Stimulated activated naive CD8-positive, alpha-beta T cell treated with anti-CD3 and anti-CD28 coated beads, Interleukin-15, Interleukin-2, amounts not matched to agents 100 ng/mL and 50 ng/mL, for 24 hours (primary cell): ENCODE data around the gene EP400.

ENCODE experiments used
- H3K27ac Mint-ChIP-seq: one replicate; pipeline ENCODE4 v1.8.0; 2021; ENCODE audit warnings: mild to moderate bottlenecking, mixed read lengths
- H3K27me3 Mint-ChIP-seq: one replicate; pipeline ENCODE4 v1.8.0; 2021; ENCODE audit warnings: mixed read lengths
- H3K36me3 Mint-ChIP-seq: one replicate; pipeline ENCODE4 v1.8.0; 2021; ENCODE audit warnings: low read depth, mixed read lengths
- H3K4me1 Mint-ChIP-seq: one replicate; pipeline ENCODE4 v1.8.0; 2021; ENCODE audit warnings: low read depth, mixed read lengths
- H3K4me3 Mint-ChIP-seq: one replicate; pipeline ENCODE4 v1.8.0; 2021; ENCODE audit warnings: mild to moderate bottlenecking, mixed read lengths
- H3K9me3 Mint-ChIP-seq: one replicate; pipeline ENCODE4 v1.8.0; 2021; ENCODE audit warnings: mixed read lengths

EP400 gene

DNA sequence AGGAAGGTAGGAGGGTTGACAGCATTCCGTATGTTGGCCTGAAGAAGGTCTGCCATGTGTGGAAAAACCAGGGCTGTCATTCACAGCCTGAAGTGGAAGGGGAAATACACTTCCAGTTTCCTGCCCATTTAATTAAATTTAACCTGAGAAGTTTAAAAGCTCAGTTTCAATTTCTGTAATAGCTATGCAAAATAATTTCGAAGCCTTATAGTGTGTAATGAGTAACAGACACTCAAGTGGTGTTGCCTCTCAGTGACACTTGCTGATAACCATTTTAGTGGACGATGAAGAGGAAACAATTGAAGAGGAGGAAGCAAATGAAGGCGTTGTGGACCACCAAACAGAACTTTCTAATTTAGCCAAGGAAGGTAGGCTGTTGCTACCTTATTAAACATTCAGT lies 44.8 kb downstream of the EP400 start:
- no peaks in the 10 kb centered on the region for H3K27me3 Mint-ChIP-seq
- H3K4me1 Mint-ChIP-seq = no peaks in the 10 kb centered on the region
- H3K4me3 Mint-ChIP-seq = no peak overlapping the region
- peaks cover 64% of the 10 kb centered on the region for H3K36me3 Mint-ChIP-seq
- no peak overlapping the region for H3K27ac Mint-ChIP-seq
- H3K9me3 Mint-ChIP-seq = no peaks in the 10 kb centered on the region

DNA sequence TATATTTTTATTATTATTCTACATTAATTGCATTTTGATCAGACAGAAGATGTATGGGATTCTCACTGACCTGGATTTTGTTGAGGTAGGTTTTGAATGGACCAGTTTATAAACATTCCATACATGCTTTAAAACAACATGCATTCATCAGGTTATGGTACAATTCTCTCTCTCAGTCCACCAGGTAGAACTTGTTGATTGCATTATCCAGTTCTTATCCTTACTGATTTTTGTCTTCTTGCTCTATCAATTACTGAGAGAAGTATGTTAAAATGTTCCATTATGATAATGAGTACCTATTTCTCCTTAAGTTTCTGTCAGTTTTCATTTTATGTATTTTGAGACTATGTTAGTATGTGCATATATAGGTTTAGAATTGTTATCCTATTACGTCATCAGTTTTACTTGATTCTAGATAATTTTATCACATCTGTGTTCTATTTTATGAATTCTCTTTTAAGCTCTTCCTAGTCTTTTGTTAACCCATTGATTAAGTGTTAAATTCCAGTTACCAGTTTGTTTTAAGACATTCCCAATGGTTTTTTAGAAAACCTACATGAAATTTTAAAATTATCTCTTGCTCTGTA lies 50.6 kb downstream of the EP400 start:
- H3K4me3 Mint-ChIP-seq = no peak overlapping the region
- no peaks in the 10 kb centered on the region for H3K4me1 Mint-ChIP-seq
- no peaks in the 10 kb centered on the region for H3K9me3 Mint-ChIP-seq
- no peaks in the 10 kb centered on the region for H3K27me3 Mint-ChIP-seq
- peaks cover 50% of the 10 kb centered on the region for H3K36me3 Mint-ChIP-seq
- no peak overlapping the region for H3K27ac Mint-ChIP-seq

DNA sequence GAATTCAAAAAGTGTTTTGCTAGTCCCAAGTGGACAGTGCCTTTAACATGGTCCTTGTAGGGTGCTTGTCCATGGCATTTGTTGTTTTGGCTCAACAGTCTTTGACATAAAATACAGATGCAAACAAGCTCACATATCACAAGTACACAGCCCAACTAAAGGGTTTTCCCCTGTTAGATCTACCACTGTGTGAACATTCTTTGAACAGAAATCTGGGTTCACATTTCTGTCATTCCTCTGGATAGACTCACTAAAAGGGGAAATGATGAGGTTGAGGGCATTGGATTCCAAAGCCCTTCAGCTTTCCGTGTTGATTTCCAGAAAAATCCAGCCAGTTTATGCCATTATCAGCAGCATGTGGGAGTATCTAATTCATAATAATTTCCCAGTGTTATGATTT lies 54.1 kb downstream of the EP400 start:
- Mint-ChIP-seq H3K27me3 (no peaks in the 10 kb centered on the region), H3K36me3 (peaks cover 64% of the 10 kb centered on the region), H3K27ac (no peak overlapping the region), H3K9me3 (no peaks in the 10 kb centered on the region), H3K4me3 (no peak overlapping the region), H3K4me1 (no peaks in the 10 kb centered on the region)

DNA sequence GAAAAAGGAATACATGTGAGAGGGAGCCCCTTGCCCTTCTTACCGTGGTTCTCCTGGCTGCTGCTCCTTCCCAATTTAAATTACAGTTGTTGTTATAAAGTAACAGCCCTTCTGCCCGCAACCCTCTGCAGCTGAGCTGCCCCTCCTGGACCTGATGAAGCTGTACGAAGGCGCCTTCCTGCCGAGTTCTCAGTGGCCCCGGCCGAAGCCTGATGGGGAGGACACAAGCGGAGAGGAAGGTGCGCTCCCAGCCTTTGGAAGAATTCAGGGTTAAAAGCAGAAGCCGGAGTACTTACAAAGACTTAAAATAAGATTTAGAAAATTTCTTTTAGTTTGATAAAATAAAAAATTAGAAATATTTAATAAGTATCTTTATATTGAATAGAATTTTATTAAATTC lies 55.2 kb downstream of the EP400 start:
- Mint-ChIP-seq H3K9me3 (no peaks in the 10 kb centered on the region), H3K27ac (no peak overlapping the region), H3K4me1 (no peaks in the 10 kb centered on the region), H3K4me3 (no peak overlapping the region), H3K36me3 (peaks cover 61% of the 10 kb centered on the region), H3K27me3 (no peaks in the 10 kb centered on the region)

DNA sequence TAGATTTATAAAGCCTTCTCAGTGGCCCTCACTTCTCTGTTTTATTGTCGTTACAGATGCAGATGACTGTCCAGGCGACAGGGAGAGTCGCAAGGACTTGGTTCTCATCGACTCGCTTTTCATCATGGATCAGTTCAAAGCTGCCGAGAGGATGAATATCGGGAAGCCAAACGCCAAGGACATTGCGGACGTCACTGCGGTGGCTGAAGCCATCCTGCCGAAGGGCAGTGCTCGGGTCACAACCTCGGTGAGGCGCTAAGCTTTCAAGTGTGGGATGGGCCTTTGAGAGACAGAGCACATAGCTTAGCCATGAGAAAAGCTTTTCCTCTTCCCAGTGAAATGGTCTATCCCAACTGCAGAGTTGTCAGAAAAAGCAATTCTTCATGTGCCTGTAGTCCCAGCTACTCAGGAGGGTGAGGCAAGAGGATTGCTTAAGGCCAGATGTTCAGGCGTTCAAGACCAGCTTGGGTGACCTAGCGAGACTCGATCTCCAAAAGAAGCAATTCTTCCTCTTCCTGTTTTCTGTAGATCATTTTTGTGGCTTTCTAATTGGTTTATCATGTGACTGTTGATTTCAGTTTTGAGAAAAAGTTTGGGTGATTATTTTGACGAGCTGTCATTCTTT lies 56.4 kb downstream of the EP400 start:
- H3K27ac Mint-ChIP-seq = no peak overlapping the region
- H3K36me3 Mint-ChIP-seq = peaks cover 62% of the 10 kb centered on the region
- no peaks in the 10 kb centered on the region for H3K4me1 Mint-ChIP-seq
- no peak overlapping the region for H3K4me3 Mint-ChIP-seq
- H3K9me3 Mint-ChIP-seq = no peaks in the 10 kb centered on the region
- H3K27me3 Mint-ChIP-seq = no peaks in the 10 kb centered on the region

DNA sequence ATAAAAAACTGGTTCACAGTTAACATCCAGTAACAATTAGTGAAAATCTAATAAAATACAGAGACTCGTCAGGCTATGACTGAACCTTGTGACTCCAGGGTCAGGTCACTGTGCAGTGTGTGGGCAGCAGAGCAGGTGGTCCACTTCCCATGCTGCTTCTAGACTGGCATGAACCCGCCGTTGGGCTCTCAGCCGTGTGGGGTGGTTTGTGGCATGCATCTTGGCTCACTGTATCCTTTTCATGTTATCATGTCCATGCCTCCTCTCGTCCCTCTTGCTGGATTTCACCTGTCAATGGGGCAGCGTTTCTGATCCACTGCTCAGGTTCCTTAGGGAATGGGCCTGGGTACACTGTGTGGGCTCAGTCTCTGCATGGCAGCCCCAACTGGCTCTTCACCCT lies 57.3 kb downstream of the EP400 start:
- Mint-ChIP-seq H3K4me3 (no peak overlapping the region), H3K36me3 (peaks cover 68% of the 10 kb centered on the region), H3K27ac (no peak overlapping the region), H3K4me1 (no peaks in the 10 kb centered on the region), H3K9me3 (no peaks in the 10 kb centered on the region), H3K27me3 (no peaks in the 10 kb centered on the region)

DNA sequence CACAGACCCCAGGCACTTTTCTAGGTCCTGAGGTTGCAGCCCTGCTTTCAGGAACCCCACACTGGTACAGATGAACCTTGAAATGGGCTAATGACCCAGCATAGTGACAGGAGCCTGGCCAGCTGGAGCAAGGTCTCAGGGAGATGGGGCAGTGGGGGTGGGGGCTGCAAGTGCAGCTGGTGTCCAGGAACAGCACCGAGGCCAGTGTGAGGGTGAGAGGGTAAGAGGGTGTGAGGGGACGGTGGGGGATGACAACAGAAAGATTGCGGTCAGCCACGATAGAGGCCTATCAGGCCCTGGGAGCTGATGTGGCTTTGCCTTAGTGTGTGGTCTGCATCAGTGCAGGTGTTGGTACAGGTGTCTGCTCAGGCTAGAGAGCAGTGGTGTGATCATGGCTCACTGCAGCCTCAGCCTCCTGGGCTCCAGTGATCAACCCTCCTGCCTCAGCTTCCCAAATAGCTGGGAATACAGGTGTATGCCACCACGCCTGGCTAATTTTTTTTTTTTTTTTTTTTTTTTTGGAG lies 59.7 kb downstream of the EP400 start:
- no peak overlapping the region for H3K27ac Mint-ChIP-seq
- no peaks in the 10 kb centered on the region for H3K9me3 Mint-ChIP-seq
- H3K4me1 Mint-ChIP-seq = no peaks in the 10 kb centered on the region
- H3K27me3 Mint-ChIP-seq = no peaks in the 10 kb centered on the region
- H3K4me3 Mint-ChIP-seq = no peak overlapping the region
- H3K36me3 Mint-ChIP-seq = peaks cover 62% of the 10 kb centered on the region

DNA sequence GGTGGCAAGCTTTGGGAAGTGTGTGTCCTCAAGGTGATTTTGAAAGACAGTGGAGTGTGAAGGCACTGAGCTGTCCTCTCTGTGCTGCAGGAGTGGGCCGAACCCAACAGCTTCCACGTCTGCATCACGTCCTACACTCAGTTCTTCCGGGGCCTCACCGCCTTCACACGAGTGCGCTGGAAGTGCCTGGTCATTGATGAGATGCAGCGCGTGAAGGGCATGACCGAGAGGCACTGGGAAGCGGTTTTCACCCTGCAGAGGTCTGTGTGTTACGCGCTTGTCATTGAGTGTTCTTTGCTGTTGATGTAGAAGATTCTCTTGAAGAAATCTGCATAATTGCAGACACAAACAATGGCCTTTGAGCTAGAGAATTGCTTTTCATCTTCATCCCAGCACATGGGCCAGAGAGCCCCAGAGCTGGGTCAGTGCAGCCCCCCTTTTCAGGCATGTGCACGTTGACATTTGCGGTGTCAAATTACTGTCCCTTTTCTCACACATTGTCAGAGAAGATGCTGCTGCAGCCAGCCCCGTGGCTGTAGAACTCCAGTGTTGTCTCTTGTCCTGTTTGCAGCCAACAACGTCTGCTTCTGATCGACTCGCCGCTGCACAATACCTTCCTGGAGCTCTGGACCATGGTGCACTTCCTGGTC lies 63.3 kb downstream of the EP400 start:
- H3K27me3 Mint-ChIP-seq = no peaks in the 10 kb centered on the region
- no peaks in the 10 kb centered on the region for H3K9me3 Mint-ChIP-seq
- H3K4me1 Mint-ChIP-seq = no peaks in the 10 kb centered on the region
- no peak overlapping the region for H3K4me3 Mint-ChIP-seq
- peaks cover 73% of the 10 kb centered on the region for H3K36me3 Mint-ChIP-seq
- H3K27ac Mint-ChIP-seq = peak overlapping the region; percentile 5

DNA sequence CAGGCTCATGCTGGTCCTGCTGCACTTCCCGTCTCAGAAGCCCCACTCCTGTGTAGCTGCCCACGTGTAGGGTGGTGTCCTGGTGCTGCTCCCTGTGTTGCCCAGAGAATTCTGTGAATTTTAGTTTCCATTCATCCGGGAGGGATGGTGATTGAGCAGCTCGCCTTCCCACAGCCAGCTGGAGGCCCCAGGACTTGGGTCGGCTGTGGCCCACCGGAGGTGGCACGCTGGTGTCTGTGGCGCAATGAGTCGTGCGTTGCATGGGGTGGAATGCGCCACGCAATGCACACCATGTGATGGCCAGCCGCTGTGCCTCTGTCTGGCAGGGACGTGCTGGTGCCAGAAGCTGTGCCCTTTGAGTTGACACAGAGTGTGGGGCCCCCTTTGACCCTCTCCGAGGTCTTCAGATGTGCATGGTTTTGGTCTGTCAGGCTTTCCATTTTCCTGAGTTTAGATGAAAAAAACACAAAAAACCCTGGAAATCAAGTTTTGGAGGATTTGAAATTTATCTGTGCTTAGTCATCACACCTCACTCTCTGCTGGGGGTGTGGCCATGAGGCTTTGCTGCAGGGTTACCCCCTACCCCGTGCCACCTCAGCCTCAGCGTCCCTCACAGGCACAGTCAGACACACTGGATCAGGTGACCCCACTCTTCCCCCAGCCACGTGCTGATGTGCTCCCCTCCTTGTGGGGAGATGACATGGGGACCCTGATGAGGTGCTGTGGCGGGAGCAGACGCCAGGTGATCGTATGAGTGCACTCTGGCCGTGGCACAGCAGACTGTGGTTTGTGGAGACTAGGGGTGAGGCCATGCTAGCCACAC lies 64.6 kb downstream of the EP400 start:
- Mint-ChIP-seq H3K9me3 (no peaks in the 10 kb centered on the region), H3K27me3 (no peaks in the 10 kb centered on the region), H3K4me1 (no peaks in the 10 kb centered on the region), H3K27ac (peak overlapping the region; percentile 45), H3K4me3 (no peak overlapping the region), H3K36me3 (peaks cover 75% of the 10 kb centered on the region)

DNA sequence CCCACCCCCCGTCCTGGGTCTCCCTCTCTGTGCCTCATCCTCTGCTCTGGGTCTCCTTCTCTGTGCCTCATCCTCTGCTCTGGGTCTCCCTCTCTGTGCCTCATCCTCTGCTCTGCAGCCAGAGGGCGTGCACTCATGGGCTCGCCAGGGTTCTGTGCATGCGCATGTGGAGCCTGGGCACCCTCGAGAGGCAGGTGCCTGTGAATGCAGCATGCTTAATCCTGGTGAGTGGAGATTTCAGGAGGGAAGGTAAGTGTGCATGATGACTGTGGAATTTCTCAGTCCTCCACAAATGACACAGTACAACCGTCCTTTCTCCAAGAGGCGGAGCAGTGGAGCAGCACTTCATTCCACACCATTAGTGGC lies 65.2 kb downstream of the EP400 start:
- no peaks in the 10 kb centered on the region for H3K4me1 Mint-ChIP-seq
- peak overlapping the region; percentile 45 for H3K27ac Mint-ChIP-seq

DNA sequence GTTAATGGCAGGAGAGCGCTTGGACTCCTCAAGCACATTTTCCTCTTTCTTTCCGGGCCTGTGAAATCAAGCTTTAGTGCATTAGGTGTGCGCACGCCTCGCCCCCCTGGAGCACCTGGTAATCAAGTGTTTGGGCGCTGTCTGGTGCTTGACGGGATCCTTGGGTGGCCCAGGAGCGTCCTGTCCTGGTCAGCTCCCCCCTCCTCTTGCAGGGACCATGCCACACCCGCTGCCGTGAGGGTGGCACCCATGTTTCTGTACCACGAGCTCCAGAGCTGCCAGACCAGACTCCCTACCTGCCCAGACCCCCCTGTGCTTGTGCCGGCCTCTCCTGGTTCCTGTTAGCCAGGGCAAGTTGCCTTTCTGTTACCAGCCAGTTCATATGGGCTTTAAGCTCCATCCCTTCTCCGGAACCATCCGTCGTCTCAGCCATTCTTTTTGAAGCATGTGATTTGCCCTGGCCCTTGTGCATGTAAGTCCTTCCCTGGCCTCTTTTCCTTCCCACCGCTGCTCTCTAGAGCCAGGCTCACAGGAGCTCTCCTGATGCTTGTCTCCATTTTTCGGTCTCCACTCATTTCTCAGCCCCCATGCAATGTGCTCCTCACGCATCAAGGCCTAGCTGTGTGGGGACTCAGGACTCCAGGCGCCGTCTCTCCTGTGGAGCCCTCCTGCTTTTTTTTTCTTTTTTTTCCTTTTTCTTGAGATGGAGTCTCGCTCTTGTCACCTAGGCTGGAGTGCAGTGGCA lies 66.1 kb downstream of the EP400 start:
- H3K27ac Mint-ChIP-seq = peak overlapping the region; percentile 67

More for the DNA sequence above, 65.2 kb downstream of the EP400 start:
- Mint-ChIP-seq H3K4me3 (no peak overlapping the region), H3K27me3 (no peaks in the 10 kb centered on the region), H3K9me3 (no peaks in the 10 kb centered on the region), H3K36me3 (peaks cover 81% of the 10 kb centered on the region)

DNA sequence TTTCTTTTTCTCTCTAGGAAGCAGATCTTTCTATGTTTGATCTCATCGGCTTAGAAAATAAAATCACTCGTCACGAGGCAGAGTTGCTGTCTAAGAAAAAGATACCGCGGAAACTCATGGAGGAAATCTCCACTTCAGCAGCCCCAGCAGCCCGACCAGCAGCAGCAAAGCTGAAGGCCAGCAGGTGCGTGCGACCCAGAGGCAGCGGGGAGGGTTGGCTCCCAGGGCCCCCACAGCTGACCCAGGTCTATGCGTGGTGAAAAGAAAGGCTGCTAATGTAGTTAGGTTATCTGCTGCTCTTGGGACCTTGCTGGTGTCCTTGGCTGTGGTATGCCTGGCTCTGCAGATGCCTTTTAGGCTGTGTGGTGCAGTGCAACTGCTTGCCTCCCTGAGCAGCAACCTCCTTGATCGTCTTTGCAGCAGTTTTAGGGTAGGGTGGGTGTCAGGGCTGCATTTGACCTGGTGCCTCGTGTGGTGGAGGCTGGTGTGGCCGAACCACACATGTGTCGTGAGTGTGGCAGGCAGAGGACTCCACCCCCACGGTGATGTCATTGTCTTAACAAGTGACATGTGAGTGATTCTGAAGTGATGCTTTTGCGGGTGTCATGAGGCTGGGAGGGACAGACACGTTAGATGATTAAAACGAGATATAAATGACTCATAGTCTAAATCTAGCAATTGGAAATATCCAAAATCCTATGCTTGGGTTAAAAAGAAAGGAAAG lies 68.6 kb downstream of the EP400 start:
- Mint-ChIP-seq H3K27me3 (no peaks in the 10 kb centered on the region), H3K36me3 (peaks cover 80% of the 10 kb centered on the region), H3K4me1 (no peaks in the 10 kb centered on the region), H3K9me3 (no peaks in the 10 kb centered on the region), H3K4me3 (no peak overlapping the region), H3K27ac (no peak overlapping the region)

More for the DNA sequence above, 66.1 kb downstream of the EP400 start:
- Mint-ChIP-seq H3K27me3 (no peaks in the 10 kb centered on the region), H3K36me3 (peaks cover 85% of the 10 kb centered on the region), H3K4me1 (no peaks in the 10 kb centered on the region), H3K4me3 (no peak overlapping the region), H3K9me3 (no peaks in the 10 kb centered on the region)

DNA sequence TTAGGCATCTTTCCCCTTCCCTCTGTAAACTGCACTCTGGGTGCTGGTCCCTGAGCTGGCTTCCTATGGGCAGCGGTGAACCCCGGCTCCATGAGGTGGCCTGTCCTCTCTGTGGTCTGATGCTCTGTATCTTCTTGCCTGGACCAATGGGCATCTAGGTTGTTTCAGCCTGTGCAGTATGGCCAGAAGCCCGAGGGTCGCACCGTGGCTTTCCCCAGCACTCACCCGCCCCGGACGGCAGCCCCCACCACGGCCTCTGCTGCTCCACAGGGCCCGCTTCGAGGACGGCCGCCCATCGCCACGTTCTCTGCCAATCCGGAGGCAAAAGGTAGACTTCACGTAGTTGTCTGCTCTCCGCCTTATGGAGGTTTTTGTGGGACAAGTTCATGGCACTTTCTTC lies 70.1 kb downstream of the EP400 start:
- Mint-ChIP-seq H3K4me3 (no peak overlapping the region), H3K9me3 (no peaks in the 10 kb centered on the region), H3K36me3 (peaks cover 81% of the 10 kb centered on the region), H3K4me1 (no peaks in the 10 kb centered on the region), H3K27me3 (no peaks in the 10 kb centered on the region), H3K27ac (no peak overlapping the region)

DNA sequence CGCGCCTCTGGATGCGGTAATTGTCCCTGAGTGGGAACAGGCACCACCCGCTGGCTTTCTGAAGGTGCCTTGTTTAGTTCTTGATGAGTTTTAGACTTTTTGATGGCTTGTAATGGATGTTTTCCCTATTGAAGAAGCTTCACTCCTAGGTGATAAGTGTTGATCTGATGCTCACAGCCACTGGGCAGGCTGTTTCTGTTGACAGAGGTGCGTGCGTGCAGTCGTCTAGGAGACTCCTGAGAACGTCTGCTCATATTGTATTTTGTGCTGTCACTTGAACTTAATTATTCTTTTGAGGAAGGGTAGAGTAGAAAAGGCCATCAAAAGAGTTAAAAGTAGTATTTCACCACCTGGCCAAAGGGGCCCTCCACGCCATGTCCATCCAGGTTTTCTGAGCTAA lies 70.5 kb downstream of the EP400 start:
- Mint-ChIP-seq H3K4me3 (no peak overlapping the region), H3K27ac (no peak overlapping the region), H3K36me3 (peaks cover 81% of the 10 kb centered on the region), H3K27me3 (no peaks in the 10 kb centered on the region), H3K9me3 (no peaks in the 10 kb centered on the region), H3K4me1 (no peaks in the 10 kb centered on the region)
